Activated T-helper 17 cell treated with anti-CD3 and anti-CD28 coated beads, Interleukin-2, amount 50 U/mL, for 72 hours (primary cell): ENCODE data around the gene RSPH1. TPM values are rescaled to one million over a fixed set of nuclear protein-coding genes. Genes with fewer than 3 reads are reported as not detected.

ENCODE experiments used
- ATAC-seq: fragments of 150-1000 bp; cut with Tn5 transposase; replicated peaks from 2 replicates; pipeline ENCODE4 v1.10.0; 2021; ENCODE audit warnings: mild to moderate bottlenecking, moderate library complexity
- H3K27ac Mint-ChIP-seq: one replicate; pipeline ENCODE4 v1.8.0; 2022; ENCODE audit warnings: mixed read lengths
- H3K27me3 Mint-ChIP-seq: one replicate; pipeline ENCODE4 v1.8.0; 2022; ENCODE audit warnings: mixed read lengths
- H3K36me3 Mint-ChIP-seq: one replicate; pipeline ENCODE4 v1.8.0; 2022; ENCODE audit warnings: low read depth, mild to moderate bottlenecking, mixed read lengths
- H3K4me1 Mint-ChIP-seq: one replicate; pipeline ENCODE4 v1.8.0; 2022; ENCODE audit warnings: mixed read lengths
- H3K4me3 Mint-ChIP-seq: one replicate; pipeline ENCODE4 v1.8.0; 2022; ENCODE audit warnings: mild to moderate bottlenecking, mixed read lengths
- H3K9me3 Mint-ChIP-seq: one replicate; pipeline ENCODE4 v1.8.0; 2022; ENCODE audit warnings: mixed read lengths
- total RNA-seq, 2 donors: library from RNA; stranded (reverse); gene quantifications; one replicate each; pipeline ENCODE4 v1.2.3, GENCODE V29; 2022

RSPH1 gene
- total RNA-seq, 2 donors from 2014 or later, result 0.82 TPM; not detected in 1

- Mint-ChIP-seq H3K4me3 (peak within 1 kb of the TSS; percentile 80), H3K9me3 (no peaks in the 10 kb centered on the region), H3K4me1 (no peaks in the 10 kb centered on the region), H3K36me3 (peaks cover 21% of the 10 kb centered on the region), H3K27ac (peak within 1 kb of the TSS; percentile 56), H3K27me3 (no peaks in the 10 kb centered on the region)
- peak; percentile 75 for ATAC-seq
Measured at GRCh38 chr21:42513151-42513984, 17.3 kb upstream of the RSPH1 start, which contains the start of gene SLC37A1. Gene SLC37A1, plus strand, starts transcription at chr21:42513852. Its CDS starts 4,603 bp downstream, at chr21:42518455.

- no peak overlapping the region for H3K27ac Mint-ChIP-seq
- H3K4me3 Mint-ChIP-seq, result peak overlapping the region; percentile 70
- no peaks in the 10 kb centered on the region for H3K9me3 Mint-ChIP-seq
- H3K27me3 Mint-ChIP-seq, result no peaks in the 10 kb centered on the region
- H3K36me3 Mint-ChIP-seq, result peaks cover 14% of the 10 kb centered on the region
- no peak for ATAC-seq
- H3K4me1 Mint-ChIP-seq, result no peaks in the 10 kb centered on the region
Measured at GRCh38 chr21:42512346-42513034, 16.5 kb upstream of the RSPH1 start.

- no peak overlapping the region for H3K27ac Mint-ChIP-seq
- H3K4me3 Mint-ChIP-seq, result no peak overlapping the region
- no peaks in the 10 kb centered on the region for H3K4me1 Mint-ChIP-seq
- ATAC-seq, result no peak
- H3K36me3 Mint-ChIP-seq, result no peaks in the 10 kb centered on the region
- no peaks in the 10 kb centered on the region for H3K9me3 Mint-ChIP-seq
- no peaks in the 10 kb centered on the region for H3K27me3 Mint-ChIP-seq
Measured at GRCh38 chr21:42509244-42509643, 13.2 kb upstream of the RSPH1 start.

- ATAC-seq, result no peak
- no peaks in the 10 kb centered on the region for H3K36me3 Mint-ChIP-seq
- H3K9me3 Mint-ChIP-seq, result no peaks in the 10 kb centered on the region
- no peak overlapping the region for H3K27ac Mint-ChIP-seq
- H3K27me3 Mint-ChIP-seq, result no peaks in the 10 kb centered on the region
- no peaks in the 10 kb centered on the region for H3K4me1 Mint-ChIP-seq
- H3K4me3 Mint-ChIP-seq, result no peak overlapping the region
Measured at GRCh38 chr21:42508371-42508770, 12.3 kb upstream of the RSPH1 start.

- Mint-ChIP-seq H3K4me3 (no peak overlapping the region), H3K36me3 (no peaks in the 10 kb centered on the region), H3K9me3 (no peaks in the 10 kb centered on the region), H3K27me3 (no peaks in the 10 kb centered on the region), H3K4me1 (no peaks in the 10 kb centered on the region), H3K27ac (peak overlapping the region; percentile 20)
- no peak for ATAC-seq
Measured at GRCh38 chr21:42507418-42507817, 11.4 kb upstream of the RSPH1 start.

- Mint-ChIP-seq H3K9me3 (no peaks in the 10 kb centered on the region), H3K4me3 (no peak overlapping the region), H3K27me3 (no peaks in the 10 kb centered on the region), H3K4me1 (no peaks in the 10 kb centered on the region), H3K27ac (no peak overlapping the region), H3K36me3 (no peaks in the 10 kb centered on the region)
- no peak for ATAC-seq
Measured at GRCh38 chr21:42505090-42505726, 9.2 kb upstream of the RSPH1 start.

GRCh38 chr21:42503711-42504110 is 7.7 kb upstream of the RSPH1 start:
- Mint-ChIP-seq H3K9me3 (no peaks in the 10 kb centered on the region), H3K4me3 (no peak overlapping the region), H3K27me3 (no peaks in the 10 kb centered on the region), H3K4me1 (no peaks in the 10 kb centered on the region), H3K27ac (no peak overlapping the region), H3K36me3 (no peaks in the 10 kb centered on the region)
- no peak for ATAC-seq

- H3K27ac Mint-ChIP-seq, result no peak overlapping the region
- H3K4me1 Mint-ChIP-seq, result peaks cover 5% of the 10 kb centered on the region
- ATAC-seq, result no peak
- H3K9me3 Mint-ChIP-seq, result no peaks in the 10 kb centered on the region
- no peak overlapping the region for H3K4me3 Mint-ChIP-seq
- H3K36me3 Mint-ChIP-seq, result no peaks in the 10 kb centered on the region
- no peaks in the 10 kb centered on the region for H3K27me3 Mint-ChIP-seq
Measured at GRCh38 chr21:42500736-42501135, 4.7 kb upstream of the RSPH1 start.

- Mint-ChIP-seq H3K9me3 (no peaks in the 10 kb centered on the region), H3K27me3 (no peaks in the 10 kb centered on the region), H3K4me3 (no peak overlapping the region), H3K4me1 (peaks cover 5% of the 10 kb centered on the region), H3K27ac (no peak overlapping the region), H3K36me3 (no peaks in the 10 kb centered on the region)
- ATAC-seq, result no peak
Measured at GRCh38 chr21:42500225-42500624, 4.2 kb upstream of the RSPH1 start.

- Mint-ChIP-seq H3K27me3 (no peaks in the 10 kb centered on the region), H3K27ac (no peak overlapping the region), H3K4me1 (peaks cover 5% of the 10 kb centered on the region), H3K9me3 (no peaks in the 10 kb centered on the region), H3K4me3 (no peak overlapping the region), H3K36me3 (no peaks in the 10 kb centered on the region)
- ATAC-seq, result no peak
Measured at GRCh38 chr21:42499444-42500112, 3.6 kb upstream of the RSPH1 start.

GRCh38 chr21:42498012-42498411 is 2.0 kb upstream of the RSPH1 start:
- no peak for ATAC-seq
- peaks cover 5% of the 10 kb centered on the region for H3K4me1 Mint-ChIP-seq
- no peak overlapping the region for H3K27ac Mint-ChIP-seq
- H3K4me3 Mint-ChIP-seq, result no peak overlapping the region
- no peaks in the 10 kb centered on the region for H3K36me3 Mint-ChIP-seq
- no peaks in the 10 kb centered on the region for H3K27me3 Mint-ChIP-seq
- H3K9me3 Mint-ChIP-seq, result no peaks in the 10 kb centered on the region

- Mint-ChIP-seq H3K4me1 (peaks cover 5% of the 10 kb centered on the region), H3K4me3 (peak overlapping the region; percentile 83), H3K9me3 (no peaks in the 10 kb centered on the region), H3K27me3 (no peaks in the 10 kb centered on the region), H3K27ac (peak overlapping the region; percentile 73), H3K36me3 (no peaks in the 10 kb centered on the region)
- ATAC-seq, result no peak
Measured at GRCh38 chr21:42496839-42497202, 797 bp upstream of the RSPH1 start.

GRCh38 chr21:42495765-42496119 is 282 bp downstream of the RSPH1 start:
- H3K4me3 Mint-ChIP-seq, result peak overlapping the region; percentile 83
- peaks cover 5% of the 10 kb centered on the region for H3K4me1 Mint-ChIP-seq
- H3K27me3 Mint-ChIP-seq, result no peaks in the 10 kb centered on the region
- peak overlapping the region; percentile 73 for H3K27ac Mint-ChIP-seq
- no peaks in the 10 kb centered on the region for H3K9me3 Mint-ChIP-seq
- ATAC-seq, result peak; percentile 16
- H3K36me3 Mint-ChIP-seq, result no peaks in the 10 kb centered on the region

GRCh38 chr21:42495027-42495426 is 997 bp downstream of the RSPH1 start:
- H3K36me3 Mint-ChIP-seq, result no peaks in the 10 kb centered on the region

More at GRCh38 chr21:42495027-42495426, 997 bp downstream of the RSPH1 start:
- Mint-ChIP-seq H3K4me1 (peaks cover 5% of the 10 kb centered on the region), H3K9me3 (no peaks in the 10 kb centered on the region), H3K27ac (no peak overlapping the region), H3K27me3 (no peaks in the 10 kb centered on the region), H3K4me3 (peak overlapping the region; percentile 83)
- no peak for ATAC-seq
